Measurements from ENCODE around the gene GET4.
"Not testable (repeated sequence)": the region's sequence is repeated elsewhere in the genome, so short reads cannot be mapped to it uniquely, and the experiment has no call there.

Gene GET4

GRCh38 chr7:871900-872537, 4.3 kb upstream of the GET4 start:
- no peaks in the 10 kb centered on the region for H3K27me3 Mint-ChIP-seq (ENCODE audit: low read depth)
- no peak overlapping the region for H3K27ac Mint-ChIP-seq
- no peak overlapping the region for H3K4me3 Mint-ChIP-seq
- H3K36me3 Mint-ChIP-seq (ENCODE audit: low read depth) = peaks cover 13% of the 10 kb centered on the region
- H3K9me3 Mint-ChIP-seq = no peaks in the 10 kb centered on the region
- peaks cover 13% of the 10 kb centered on the region for H3K4me1 Mint-ChIP-seq (ENCODE audit: low read depth)

GRCh38 chr7:872685-873084, 3.7 kb upstream of the GET4 start:
- H3K4me1 Mint-ChIP-seq (ENCODE audit: low read depth) = peaks cover 13% of the 10 kb centered on the region
- H3K4me3 Mint-ChIP-seq; H3K27ac Mint-ChIP-seq; H3K27me3 Mint-ChIP-seq (ENCODE audit: low read depth); H3K9me3 Mint-ChIP-seq: not testable (repeated sequence)
- H3K36me3 Mint-ChIP-seq (ENCODE audit: low read depth) = peaks cover 10% of the 10 kb centered on the region

- peak overlapping the region; percentile 45 for H3K27ac Mint-ChIP-seq
- no peaks in the 10 kb centered on the region for H3K9me3 Mint-ChIP-seq
- peaks cover 10% of the 10 kb centered on the region for H3K36me3 Mint-ChIP-seq (ENCODE audit: low read depth)
- no peak overlapping the region for H3K4me3 Mint-ChIP-seq
- peaks cover 16% of the 10 kb centered on the region for H3K4me1 Mint-ChIP-seq (ENCODE audit: low read depth)
- H3K27me3 Mint-ChIP-seq (ENCODE audit: low read depth) = no peaks in the 10 kb centered on the region
These were observed 2.9 kb upstream of the GET4 start for GRCh38 chr7:873367-874002.

GRCh38 chr7:874031-874749, 2.2 kb upstream of the GET4 start:
- peak overlapping the region; percentile 45 for H3K27ac Mint-ChIP-seq
- H3K9me3 Mint-ChIP-seq = no peaks in the 10 kb centered on the region
- no peaks in the 10 kb centered on the region for H3K27me3 Mint-ChIP-seq (ENCODE audit: low read depth)
- H3K4me3 Mint-ChIP-seq = no peak overlapping the region
- peaks cover 18% of the 10 kb centered on the region for H3K4me1 Mint-ChIP-seq (ENCODE audit: low read depth)
- peaks cover 10% of the 10 kb centered on the region for H3K36me3 Mint-ChIP-seq (ENCODE audit: low read depth)

GRCh38 chr7:875051-875450, 1.3 kb upstream of the GET4 start:
- H3K27me3 Mint-ChIP-seq (ENCODE audit: low read depth) = no peaks in the 10 kb centered on the region
- no peak overlapping the region for H3K27ac Mint-ChIP-seq
- H3K4me1 Mint-ChIP-seq (ENCODE audit: low read depth) = peaks cover 20% of the 10 kb centered on the region
- H3K9me3 Mint-ChIP-seq = no peaks in the 10 kb centered on the region
- no peak overlapping the region for H3K4me3 Mint-ChIP-seq
- H3K36me3 Mint-ChIP-seq (ENCODE audit: low read depth) = peaks cover 7% of the 10 kb centered on the region

- Mint-ChIP-seq H3K9me3 (no peaks in the 10 kb centered on the region), H3K4me1 (ENCODE audit: low read depth) (peaks cover 20% of the 10 kb centered on the region), H3K4me3 (no peak overlapping the region), H3K27ac (no peak overlapping the region), H3K27me3 (ENCODE audit: low read depth) (no peaks in the 10 kb centered on the region), H3K36me3 (ENCODE audit: low read depth) (peaks cover 5% of the 10 kb centered on the region)
These were observed 778 bp upstream of the GET4 start for GRCh38 chr7:875476-876076.

GRCh38 chr7:876972-877311, 588 bp downstream of the GET4 start:
- Mint-ChIP-seq H3K4me3 (peak overlapping the region; percentile 91), H3K27ac (peak overlapping the region; percentile 91), H3K9me3 (no peaks in the 10 kb centered on the region), H3K4me1 (ENCODE audit: low read depth) (peaks cover 20% of the 10 kb centered on the region), H3K36me3 (ENCODE audit: low read depth) (peaks cover 2% of the 10 kb centered on the region), H3K27me3 (ENCODE audit: low read depth) (no peaks in the 10 kb centered on the region)

- Mint-ChIP-seq H3K4me3 (peak overlapping the region; percentile 91), H3K4me1 (ENCODE audit: low read depth) (peaks cover 20% of the 10 kb centered on the region), H3K36me3 (ENCODE audit: low read depth) (peaks cover 2% of the 10 kb centered on the region), H3K9me3 (no peaks in the 10 kb centered on the region), H3K27me3 (ENCODE audit: low read depth) (no peaks in the 10 kb centered on the region), H3K27ac (peak overlapping the region; percentile 91)
These were observed 1.2 kb downstream of the GET4 start for GRCh38 chr7:877312-878232.

- Mint-ChIP-seq H3K4me1 (ENCODE audit: low read depth) (peaks cover 10% of the 10 kb centered on the region), H3K4me3 (peak overlapping the region; percentile 42), H3K36me3 (ENCODE audit: low read depth) (peaks cover 2% of the 10 kb centered on the region), H3K9me3 (no peaks in the 10 kb centered on the region), H3K27ac (no peak overlapping the region), H3K27me3 (ENCODE audit: low read depth) (no peaks in the 10 kb centered on the region)
These were observed 2.7 kb downstream of the GET4 start for GRCh38 chr7:879093-879492.

- peaks cover 2% of the 10 kb centered on the region for H3K36me3 Mint-ChIP-seq (ENCODE audit: low read depth)
- H3K9me3 Mint-ChIP-seq = no peaks in the 10 kb centered on the region
- no peaks in the 10 kb centered on the region for H3K27me3 Mint-ChIP-seq (ENCODE audit: low read depth)
- H3K27ac Mint-ChIP-seq = no peak overlapping the region
- peaks cover 10% of the 10 kb centered on the region for H3K4me1 Mint-ChIP-seq (ENCODE audit: low read depth)
- H3K4me3 Mint-ChIP-seq = no peak overlapping the region
These were observed 3.4 kb downstream of the GET4 start for GRCh38 chr7:879706-880105.

- peaks cover 2% of the 10 kb centered on the region for H3K36me3 Mint-ChIP-seq (ENCODE audit: low read depth)
- no peak overlapping the region for H3K27ac Mint-ChIP-seq
These were observed 4.1 kb downstream of the GET4 start for GRCh38 chr7:880450-880849.

GRCh38 chr7:881441-882234, 5.3 kb downstream of the GET4 start:
- peaks cover 2% of the 10 kb centered on the region for H3K36me3 Mint-ChIP-seq (ENCODE audit: low read depth)
- H3K9me3 Mint-ChIP-seq = no peaks in the 10 kb centered on the region
- peaks cover 7% of the 10 kb centered on the region for H3K4me1 Mint-ChIP-seq (ENCODE audit: low read depth)
- H3K4me3 Mint-ChIP-seq = no peak overlapping the region
- H3K27ac Mint-ChIP-seq = no peak overlapping the region
- H3K27me3 Mint-ChIP-seq (ENCODE audit: low read depth) = no peaks in the 10 kb centered on the region

More at GRCh38 chr7:880450-880849, 4.1 kb downstream of the GET4 start:
- no peaks in the 10 kb centered on the region for H3K27me3 Mint-ChIP-seq (ENCODE audit: low read depth)
- peaks cover 7% of the 10 kb centered on the region for H3K4me1 Mint-ChIP-seq (ENCODE audit: low read depth)
- H3K4me3 Mint-ChIP-seq = no peak overlapping the region
- no peaks in the 10 kb centered on the region for H3K9me3 Mint-ChIP-seq

- Mint-ChIP-seq H3K9me3 (no peaks in the 10 kb centered on the region), H3K36me3 (ENCODE audit: low read depth) (no peaks in the 10 kb centered on the region), H3K27ac (no peak overlapping the region), H3K27me3 (ENCODE audit: low read depth) (no peaks in the 10 kb centered on the region), H3K4me3 (no peak overlapping the region), H3K4me1 (ENCODE audit: low read depth) (peaks cover 7% of the 10 kb centered on the region)
These were observed 6.1 kb downstream of the GET4 start for GRCh38 chr7:882336-883035.

All from T-helper 1 cell treated with Interleukin-12 subunit alpha and Interleukin-12 subunit beta and Interleukin-4 antibody, amounts not matched to agents 30 μg/mL and 1 μg/mL, for 36 hours (primary cell).